ENCODE measurements around the gene VAPA. TPM values are rescaled to one million over a fixed set of nuclear protein-coding genes. Genes with fewer than 3 reads are reported as not detected.

VAPA gene
- total RNA-seq, 4 donors from 2014 or later: 182 to 244 (median 212) TPM

DNA sequence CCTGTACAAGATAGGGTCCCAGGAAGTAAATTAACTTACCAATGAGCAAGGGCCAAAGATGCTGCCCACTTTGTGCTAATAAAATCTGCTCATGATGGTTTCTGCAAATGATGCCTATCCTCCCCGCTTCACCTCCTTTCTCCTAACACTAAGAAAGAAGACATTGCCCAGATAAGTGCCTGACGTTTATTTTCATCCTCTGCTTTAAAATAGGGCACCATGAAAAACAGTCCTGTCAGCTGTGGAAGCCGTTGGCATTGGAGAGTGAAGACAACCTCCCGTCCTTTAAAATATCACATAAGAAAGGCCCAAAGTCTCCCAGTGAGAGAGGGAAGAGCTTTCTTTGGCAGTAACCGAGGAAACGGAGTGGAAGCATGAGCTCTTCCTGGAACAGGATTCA is 29.7 kb upstream of the VAPA start:
- Histone ChIP-seq H3K4me1 (no peaks in the 10 kb centered on the region), H3K9me3 (no peaks in the 10 kb centered on the region), H3K4me3 (no peak overlapping the region), H3K36me3 (no peaks in the 10 kb centered on the region), H3K27ac (no peak overlapping the region), H3K27me3 (no peaks in the 10 kb centered on the region)
- 92% methylated on average over 6 of the region's 6 CpGs for WGBS
- TF ChIP-seq POLR2A (IDR thresholded peaks at IDR 0.05): no peak
- TF ChIP-seq, protein P1, sequence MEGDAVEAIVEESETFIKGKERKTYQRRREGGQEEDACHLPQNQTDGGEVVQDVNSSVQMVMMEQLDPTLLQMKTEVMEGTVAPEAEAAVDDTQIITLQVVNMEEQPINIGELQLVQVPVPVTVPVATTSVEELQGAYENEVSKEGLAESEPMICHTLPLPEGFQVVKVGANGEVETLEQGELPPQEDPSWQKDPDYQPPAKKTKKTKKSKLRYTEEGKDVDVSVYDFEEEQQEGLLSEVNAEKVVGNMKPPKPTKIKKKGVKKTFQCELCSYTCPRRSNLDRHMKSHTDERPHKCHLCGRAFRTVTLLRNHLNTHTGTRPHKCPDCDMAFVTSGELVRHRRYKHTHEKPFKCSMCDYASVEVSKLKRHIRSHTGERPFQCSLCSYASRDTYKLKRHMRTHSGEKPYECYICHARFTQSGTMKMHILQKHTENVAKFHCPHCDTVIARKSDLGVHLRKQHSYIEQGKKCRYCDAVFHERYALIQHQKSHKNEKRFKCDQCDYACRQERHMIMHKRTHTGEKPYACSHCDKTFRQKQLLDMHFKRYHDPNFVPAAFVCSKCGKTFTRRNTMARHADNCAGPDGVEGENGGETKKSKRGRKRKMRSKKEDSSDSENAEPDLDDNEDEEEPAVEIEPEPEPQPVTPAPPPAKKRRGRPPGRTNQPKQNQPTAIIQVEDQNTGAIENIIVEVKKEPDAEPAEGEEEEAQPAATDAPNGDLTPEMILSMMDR (IDR thresholded peaks at IDR 0.05): no peak
- TF ChIP-seq POLR2AphosphoS5 (IDR thresholded peaks at IDR 0.05): no peak
- TF ChIP-seq EP300 (IDR thresholded peaks at IDR 0.05): no peak
- DNase-seq (ENCODE audit: low spot score in 2 of 2): no peak

DNA sequence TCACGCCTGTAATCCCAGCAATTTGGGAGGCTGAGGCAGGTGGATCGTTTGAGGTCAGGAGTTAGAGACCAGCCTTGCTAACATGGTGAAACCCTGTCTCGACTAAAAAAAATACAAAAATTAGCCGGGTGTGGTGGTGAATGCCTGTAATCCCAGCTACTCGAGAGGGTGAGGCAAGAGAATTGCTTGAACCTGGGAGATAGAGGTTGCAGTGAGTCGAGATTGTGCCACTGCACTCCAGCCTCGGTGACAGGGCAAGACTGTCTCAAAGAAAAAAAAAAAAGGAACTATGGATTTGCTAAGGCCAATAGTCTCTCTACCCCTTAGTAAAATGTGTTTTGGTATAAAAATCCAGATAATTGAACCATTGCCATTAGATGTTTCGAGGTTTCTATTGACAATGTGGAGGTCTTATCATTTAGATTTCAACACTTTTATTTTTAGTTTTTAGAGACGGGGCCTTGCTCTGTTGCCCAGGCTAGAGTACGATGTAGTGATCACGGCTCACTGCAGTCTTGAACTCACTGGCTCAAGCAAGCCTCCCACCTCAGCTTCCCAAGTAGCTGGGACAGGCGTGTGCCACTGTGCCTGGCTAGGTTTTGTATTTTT is 29.2 kb upstream of the VAPA start:
- Histone ChIP-seq H3K27me3 (no peaks in the 10 kb centered on the region), H3K4me1 (no peaks in the 10 kb centered on the region), H3K27ac (no peak overlapping the region), H3K36me3 (no peaks in the 10 kb centered on the region), H3K4me3 (no peak overlapping the region), H3K9me3 (no peaks in the 10 kb centered on the region)
- no peak for DNase-seq (ENCODE audit: low spot score in 2 of 2)
- no peak for TF ChIP-seq POLR2AphosphoS5 (IDR thresholded peaks at IDR 0.05)
- no peak for TF ChIP-seq EP300 (IDR thresholded peaks at IDR 0.05)
- no peak for TF ChIP-seq POLR2A (IDR thresholded peaks at IDR 0.05)
- TF ChIP-seq, protein P1 (IDR thresholded peaks at IDR 0.05): no peak
- WGBS: 93% methylated on average over 12 of the region's 12 CpGs

DNA sequence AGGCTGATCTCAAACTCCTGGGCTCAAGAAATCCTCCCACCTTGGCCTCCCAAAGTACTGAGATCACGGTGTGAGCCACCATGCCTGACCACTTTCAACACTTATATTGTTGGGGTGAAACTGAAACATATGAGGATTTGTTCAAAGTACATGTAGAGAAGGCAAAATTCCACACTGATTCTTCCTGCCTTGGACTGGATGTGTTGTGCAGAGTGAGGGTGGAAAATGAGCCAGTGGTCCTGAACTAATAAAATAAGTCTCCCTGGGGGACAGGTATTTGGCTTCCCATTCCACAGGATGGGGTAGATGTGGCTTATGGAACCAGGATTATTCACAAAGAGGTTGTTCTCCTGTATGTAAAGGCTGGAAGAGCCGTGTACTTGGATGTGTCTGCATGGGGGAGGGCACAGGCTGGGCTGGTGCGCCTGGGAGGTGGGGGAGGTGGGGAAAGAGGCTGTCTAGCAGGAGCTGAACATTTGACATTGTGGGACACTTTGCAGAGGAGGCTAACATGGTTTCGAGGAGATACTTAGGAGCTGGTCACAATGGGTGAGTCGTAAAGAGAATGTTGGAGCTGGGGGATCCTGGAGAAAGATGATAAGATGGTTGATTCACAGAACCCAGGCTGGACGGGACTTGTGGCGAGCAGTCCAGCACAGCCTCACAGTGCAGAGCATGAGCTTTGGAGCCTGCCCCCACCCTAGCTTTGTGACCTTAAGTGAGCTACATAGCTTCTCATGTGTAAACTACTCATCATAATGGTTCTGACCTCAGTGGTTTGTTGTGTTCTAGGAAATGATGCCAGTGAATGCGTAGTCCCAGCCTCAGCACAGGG is 28.4 kb upstream of the VAPA start, which contains the start of gene TXNDC2:
Gene TXNDC2 (plus strand): TSS at position 804 of the 835 bp plus-strand sequence. CDS start 708 bp downstream, outside the sequence.
- Histone ChIP-seq H3K27me3 (no peaks in the 10 kb centered on the region), H3K4me1 (no peaks in the 10 kb centered on the region), H3K27ac (no peak within 1 kb of the TSS), H3K4me3 (no peak within 1 kb of the TSS), H3K9me3 (no peaks in the 10 kb centered on the region), H3K36me3 (no peaks in the 10 kb centered on the region)
- TF ChIP-seq, protein P1 (IDR thresholded peaks at IDR 0.05): no peak
- no peak for TF ChIP-seq POLR2A (IDR thresholded peaks at IDR 0.05)
- TF ChIP-seq EP300 (IDR thresholded peaks at IDR 0.05): no peak
- no peak for TF ChIP-seq POLR2AphosphoS5 (IDR thresholded peaks at IDR 0.05)
- 93% methylated on average over 8 of the region's 8 CpGs for WGBS
- no peak for DNase-seq (ENCODE audit: low spot score in 2 of 2)

DNA sequence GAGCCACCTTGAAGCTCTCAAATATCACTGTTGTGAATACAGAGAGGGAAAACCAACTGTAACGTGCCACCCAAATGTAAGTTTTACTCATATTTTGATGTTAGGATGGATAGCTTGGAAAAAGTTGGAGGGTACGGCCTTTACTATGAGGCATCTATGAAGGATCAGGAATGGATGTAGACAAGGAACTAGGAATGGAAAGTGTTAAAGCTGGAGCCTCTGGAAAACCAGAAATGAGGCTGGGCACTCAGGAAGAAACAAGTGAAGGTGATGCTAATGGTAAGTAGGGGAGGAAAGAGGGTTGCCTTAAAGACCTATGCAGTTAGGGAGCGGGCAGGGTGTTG is 27.8 kb upstream of the VAPA start:
- Histone ChIP-seq H3K4me3 (no peak overlapping the region), H3K27me3 (no peaks in the 10 kb centered on the region), H3K4me1 (no peaks in the 10 kb centered on the region), H3K9me3 (no peaks in the 10 kb centered on the region), H3K27ac (no peak overlapping the region), H3K36me3 (no peaks in the 10 kb centered on the region)
- TF ChIP-seq POLR2A (IDR thresholded peaks at IDR 0.05) (no peak), POLR2AphosphoS5 (IDR thresholded peaks at IDR 0.05) (no peak), EP300 (IDR thresholded peaks at IDR 0.05) (no peak)
- TF ChIP-seq, protein P1 (IDR thresholded peaks at IDR 0.05): no peak
- no peak for DNase-seq (ENCODE audit: low spot score in 2 of 2)
- 88% methylated on average over 3 of the region's 3 CpGs for WGBS

DNA sequence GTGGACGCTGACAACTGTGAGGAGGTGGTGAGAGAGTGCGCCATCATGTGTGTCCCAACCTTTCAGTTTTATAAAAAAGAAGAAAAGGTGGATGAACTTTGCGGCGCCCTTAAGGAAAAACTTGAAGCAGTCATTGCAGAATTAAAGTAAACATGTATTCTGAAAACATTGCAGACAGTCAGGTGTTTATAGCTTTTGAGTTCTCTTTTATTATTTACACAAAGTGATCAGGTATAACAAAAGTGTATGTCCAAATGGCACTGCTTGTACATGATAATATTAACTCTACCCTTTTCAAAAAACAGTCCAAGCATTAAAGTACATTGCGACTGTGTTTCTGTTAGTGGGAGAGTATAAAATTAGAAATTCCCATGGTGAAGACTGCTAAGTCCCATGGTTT is 25.8 kb upstream of the VAPA start:
- Histone ChIP-seq H3K4me1 (no peaks in the 10 kb centered on the region), H3K27ac (no peak overlapping the region), H3K4me3 (no peak overlapping the region), H3K27me3 (no peaks in the 10 kb centered on the region), H3K36me3 (no peaks in the 10 kb centered on the region), H3K9me3 (no peaks in the 10 kb centered on the region)
- DNase-seq (ENCODE audit: low spot score in 2 of 2): no peak
- 96% methylated on average over 5 of the region's 5 CpGs for WGBS
- TF ChIP-seq, protein P1 (IDR thresholded peaks at IDR 0.05): no peak
- no peak for TF ChIP-seq EP300 (IDR thresholded peaks at IDR 0.05)
- TF ChIP-seq POLR2AphosphoS5 (IDR thresholded peaks at IDR 0.05): no peak
- TF ChIP-seq POLR2A (IDR thresholded peaks at IDR 0.05): no peak

Measured in suprapubic skin (tissue), 4 donors.